ENCODE measurements around the gene MTFMT. TPM values are rescaled to one million over a fixed set of nuclear protein-coding genes. Genes with fewer than 3 reads are reported as not detected.

MTFMT gene
- total RNA-seq, 1 donor from 2014 or later, result 13.5 TPM

DNA sequence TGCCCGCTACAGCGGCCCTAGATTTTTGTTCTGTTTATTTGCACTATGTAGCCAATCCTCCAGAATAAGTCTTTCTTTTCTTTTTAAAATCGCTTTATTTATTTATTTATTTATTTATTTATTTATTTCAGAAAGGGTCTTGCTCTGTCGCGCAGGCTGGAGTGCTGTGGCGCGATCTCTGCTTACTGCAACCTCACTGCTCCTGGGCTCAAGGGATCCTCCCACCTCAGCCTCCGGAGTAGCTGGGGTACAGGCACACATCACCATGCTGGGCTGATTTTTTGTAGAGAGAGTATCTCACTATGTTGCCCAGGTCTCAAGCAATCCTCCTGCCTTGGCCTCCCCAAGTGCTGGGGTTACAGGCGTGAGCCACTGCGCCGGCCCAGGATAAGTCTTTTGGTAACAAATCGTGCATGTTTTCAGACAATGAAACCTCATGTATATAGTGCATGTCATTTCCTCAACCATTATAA lies 333 bp upstream of the MTFMT start:
- ChIA-PET POLR2A (no interaction called here), CTCF (no interaction called here)
- Mint-ChIP-seq H3K36me3 (ENCODE audit: low read depth) (peaks cover 17% of the 10 kb centered on the region), H3K4me1 (peaks cover 23% of the 10 kb centered on the region), H3K9me3 (no peaks in the 10 kb centered on the region), H3K4me3 (peak overlapping the region; percentile 85), H3K27ac (no peak overlapping the region), H3K27me3 (peaks cover 7% of the 10 kb centered on the region)
- DNase-seq (no peak), ATAC-seq (ENCODE audit: low read depth) (no peak)
- intact Hi-C loops (cut with micrococcal nuclease), result loop anchor here (1.0 kb wide), 2 partner anchors 39 to 275 kb away; partner anchors contain the start of gene RNU5B-1
- TF ChIP-seq, protein P1, sequence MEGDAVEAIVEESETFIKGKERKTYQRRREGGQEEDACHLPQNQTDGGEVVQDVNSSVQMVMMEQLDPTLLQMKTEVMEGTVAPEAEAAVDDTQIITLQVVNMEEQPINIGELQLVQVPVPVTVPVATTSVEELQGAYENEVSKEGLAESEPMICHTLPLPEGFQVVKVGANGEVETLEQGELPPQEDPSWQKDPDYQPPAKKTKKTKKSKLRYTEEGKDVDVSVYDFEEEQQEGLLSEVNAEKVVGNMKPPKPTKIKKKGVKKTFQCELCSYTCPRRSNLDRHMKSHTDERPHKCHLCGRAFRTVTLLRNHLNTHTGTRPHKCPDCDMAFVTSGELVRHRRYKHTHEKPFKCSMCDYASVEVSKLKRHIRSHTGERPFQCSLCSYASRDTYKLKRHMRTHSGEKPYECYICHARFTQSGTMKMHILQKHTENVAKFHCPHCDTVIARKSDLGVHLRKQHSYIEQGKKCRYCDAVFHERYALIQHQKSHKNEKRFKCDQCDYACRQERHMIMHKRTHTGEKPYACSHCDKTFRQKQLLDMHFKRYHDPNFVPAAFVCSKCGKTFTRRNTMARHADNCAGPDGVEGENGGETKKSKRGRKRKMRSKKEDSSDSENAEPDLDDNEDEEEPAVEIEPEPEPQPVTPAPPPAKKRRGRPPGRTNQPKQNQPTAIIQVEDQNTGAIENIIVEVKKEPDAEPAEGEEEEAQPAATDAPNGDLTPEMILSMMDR (IDR thresholded peaks at IDR 0.05), result no peak

DNA sequence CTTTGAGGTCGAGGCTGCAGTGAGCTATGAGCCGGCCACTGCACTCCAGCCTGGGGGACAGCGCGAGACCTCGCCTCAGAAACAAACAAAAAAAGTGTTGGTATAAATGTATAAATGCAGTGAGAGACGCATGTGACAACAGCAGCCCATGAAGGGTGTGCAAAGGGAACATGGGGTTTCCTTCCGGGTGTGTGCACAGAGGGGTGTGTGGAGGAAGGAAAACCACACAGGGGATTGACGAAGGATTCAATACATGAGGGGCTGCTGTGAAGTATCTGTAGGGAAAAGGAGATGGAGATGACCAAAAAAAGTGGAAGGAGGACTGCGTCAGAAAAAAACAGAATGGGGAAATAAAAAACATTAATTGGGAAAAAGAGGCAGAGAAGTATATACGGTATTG lies 1.1 kb downstream of the MTFMT start:
- ChIA-PET POLR2A (interaction anchor here (0.6 kb wide), 1 partner anchor 39 kb away, joined by 5 read pairs; the partner anchor contains the start of gene SPG21), CTCF (no interaction called here)
- peaks cover 19% of the 10 kb centered on the region for H3K4me1 Mint-ChIP-seq
- H3K27ac Mint-ChIP-seq, result peak overlapping the region; percentile 13
- peaks cover 7% of the 10 kb centered on the region for H3K27me3 Mint-ChIP-seq
- peaks cover 28% of the 10 kb centered on the region for H3K36me3 Mint-ChIP-seq (ENCODE audit: low read depth)
- intact Hi-C loops (cut with micrococcal nuclease), result no loop called here
- ATAC-seq (ENCODE audit: low read depth) (no peak), DNase-seq (no peak)
- H3K9me3 Mint-ChIP-seq, result no peaks in the 10 kb centered on the region
- TF ChIP-seq, protein P1 (IDR thresholded peaks at IDR 0.05), result no peak
- H3K4me3 Mint-ChIP-seq, result peak overlapping the region; percentile 85

DNA sequence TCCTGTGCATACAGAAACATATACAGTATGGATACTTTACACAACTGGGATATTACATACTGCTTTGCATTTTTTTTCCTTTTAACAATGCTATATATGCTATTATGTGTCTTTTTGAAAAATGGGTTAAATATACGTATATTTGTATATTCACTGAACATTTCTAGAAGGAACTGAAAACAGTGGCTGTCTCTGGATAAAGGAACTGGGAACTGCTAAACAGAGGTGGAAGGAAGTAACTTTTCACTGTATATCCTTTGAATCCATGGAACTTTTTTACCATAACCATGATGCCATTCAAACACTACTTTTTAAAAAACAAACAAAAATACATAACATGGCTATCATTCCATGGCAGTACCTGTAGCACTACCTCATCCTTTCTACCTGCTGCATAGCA lies 1.8 kb downstream of the MTFMT start:
- Mint-ChIP-seq H3K4me1 (peaks cover 16% of the 10 kb centered on the region), H3K4me3 (no peak overlapping the region), H3K27me3 (peaks cover 7% of the 10 kb centered on the region), H3K9me3 (no peaks in the 10 kb centered on the region), H3K27ac (no peak overlapping the region), H3K36me3 (ENCODE audit: low read depth) (peaks cover 31% of the 10 kb centered on the region)
- CTCF ChIA-PET, result no interaction called here
- TF ChIP-seq, protein P1 (IDR thresholded peaks at IDR 0.05), result no peak
- DNase-seq (no peak), ATAC-seq (ENCODE audit: low read depth) (no peak)
- POLR2A ChIA-PET, result interaction anchor here (0.6 kb wide), 1 partner anchor 11 kb away, joined by 3 read pairs; no protein-coding TSS in a partner anchor
- intact Hi-C loops (cut with micrococcal nuclease), result no loop called here

DNA sequence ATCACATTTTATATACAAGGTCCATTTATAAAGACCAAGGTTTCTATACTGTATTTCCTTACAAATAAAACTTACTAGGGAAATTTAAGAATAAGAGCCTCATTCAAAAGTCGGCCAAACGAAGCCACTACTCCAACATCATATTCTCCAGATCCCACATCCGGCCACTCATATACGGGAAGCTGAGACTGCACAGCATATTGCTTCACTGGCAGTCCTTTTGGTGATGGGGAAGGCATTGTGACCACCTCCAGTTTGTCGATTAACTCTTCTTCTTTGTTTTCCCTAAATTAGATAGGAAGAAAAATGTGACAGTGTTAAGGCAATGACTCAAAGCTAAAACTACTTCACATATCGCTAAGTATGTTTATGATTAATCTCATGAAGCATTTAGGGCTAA lies 2.7 kb downstream of the MTFMT start:
- ChIA-PET POLR2A (interaction anchor here (0.6 to 0.7 kb wide), 2 partner anchors 12 to 86 kb away, joined by 3 to 4 read pairs; no protein-coding TSS in a partner anchor), CTCF (no interaction called here)
- TF ChIP-seq, protein P1 (IDR thresholded peaks at IDR 0.05), result no peak
- peaks cover 32% of the 10 kb centered on the region for H3K36me3 Mint-ChIP-seq (ENCODE audit: low read depth)
- no peak for ATAC-seq (ENCODE audit: low read depth)
- H3K27ac Mint-ChIP-seq, result no peak overlapping the region
- H3K4me3 Mint-ChIP-seq, result no peak overlapping the region
- H3K9me3 Mint-ChIP-seq, result no peaks in the 10 kb centered on the region
- peaks cover 16% of the 10 kb centered on the region for H3K4me1 Mint-ChIP-seq
- no peak for DNase-seq
- H3K27me3 Mint-ChIP-seq, result no peaks in the 10 kb centered on the region
- intact Hi-C loops (cut with micrococcal nuclease), result no loop called here

DNA sequence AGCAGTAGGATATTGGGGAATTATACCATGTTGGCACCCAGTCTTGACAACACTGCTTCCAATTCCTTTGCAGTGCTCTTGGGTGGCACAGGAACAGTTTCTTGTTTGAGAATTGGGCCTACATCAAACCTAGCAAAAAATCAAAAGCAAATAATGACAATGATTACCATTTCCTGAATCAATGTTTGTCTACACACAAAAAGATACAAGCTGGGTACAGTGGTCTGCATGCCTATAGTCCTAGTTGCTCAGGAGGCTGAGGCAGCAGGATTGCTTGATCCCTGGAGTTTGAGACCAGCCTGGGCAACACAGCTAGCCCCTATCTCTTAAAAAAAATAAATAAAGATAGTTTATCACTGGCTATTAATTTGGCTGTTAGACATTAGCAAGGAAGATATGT lies 8.0 kb downstream of the MTFMT start:
- ChIA-PET POLR2A (interaction anchor here (0.7 kb wide), 1 partner anchor 1844 kb away, joined by 3 read pairs; no protein-coding TSS in a partner anchor), CTCF (no interaction called here)
- Mint-ChIP-seq H3K36me3 (ENCODE audit: low read depth) (peaks cover 66% of the 10 kb centered on the region), H3K27ac (no peak overlapping the region), H3K27me3 (no peaks in the 10 kb centered on the region), H3K4me1 (no peaks in the 10 kb centered on the region), H3K9me3 (no peaks in the 10 kb centered on the region), H3K4me3 (no peak overlapping the region)
- ATAC-seq (ENCODE audit: low read depth) (no peak), DNase-seq (no peak)
- intact Hi-C loops (cut with micrococcal nuclease), result no loop called here
- TF ChIP-seq, protein P1 (IDR thresholded peaks at IDR 0.05), result no peak

Measured in activated B cell treated with CpG ODN at 0.5 μM for 24 hours (primary cell).